OCI-LY1 (cell line): ENCODE measurements around the gene RIOK3.

ENCODE experiments used
- EZH2 ChIP-seq: fragments of 200-600 bp; sonication (generic), shearing (Covaris generic); IDR thresholded peaks from 2 replicates; pipeline ENCODE4 v1.8.0; 2017; ENCODE audit warnings: borderline replicate concordance, mixed run types, mild to moderate bottlenecking, antibody characterized with exemption, low read length, moderate library complexity, mixed read lengths
- TF ChIP-seq, protein P1 (sequence below): fragments of 200-600 bp; sonication (generic), shearing (Covaris generic); IDR thresholded peaks from 2 replicates; pipeline ENCODE4 v1.5.1; 2017; ENCODE audit warnings: mild to moderate bottlenecking, antibody characterized with exemption, low read length, moderate library complexity, mixed read lengths

DNA sequence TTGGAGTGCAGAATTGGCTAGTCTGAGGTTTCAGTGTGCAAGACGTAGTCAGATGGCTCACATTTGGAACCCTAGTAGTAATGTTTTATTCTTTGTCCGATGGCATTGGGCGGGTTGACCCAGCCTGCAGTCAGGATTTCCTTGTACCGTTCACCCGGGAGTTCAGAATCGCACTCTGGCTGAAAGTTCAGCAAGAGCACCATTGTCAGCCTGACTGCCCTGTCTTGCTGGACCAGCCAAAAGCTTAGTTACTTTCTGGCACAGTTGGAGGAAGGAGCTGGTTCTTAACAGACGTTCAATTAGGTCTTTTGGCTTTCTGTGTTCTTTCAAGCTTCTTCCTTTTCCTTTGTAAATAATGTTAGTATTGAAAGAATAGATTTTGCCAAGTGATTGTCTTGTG, 68.8 kb downstream of the RIOK3 start:
- TF ChIP-seq, protein P1, sequence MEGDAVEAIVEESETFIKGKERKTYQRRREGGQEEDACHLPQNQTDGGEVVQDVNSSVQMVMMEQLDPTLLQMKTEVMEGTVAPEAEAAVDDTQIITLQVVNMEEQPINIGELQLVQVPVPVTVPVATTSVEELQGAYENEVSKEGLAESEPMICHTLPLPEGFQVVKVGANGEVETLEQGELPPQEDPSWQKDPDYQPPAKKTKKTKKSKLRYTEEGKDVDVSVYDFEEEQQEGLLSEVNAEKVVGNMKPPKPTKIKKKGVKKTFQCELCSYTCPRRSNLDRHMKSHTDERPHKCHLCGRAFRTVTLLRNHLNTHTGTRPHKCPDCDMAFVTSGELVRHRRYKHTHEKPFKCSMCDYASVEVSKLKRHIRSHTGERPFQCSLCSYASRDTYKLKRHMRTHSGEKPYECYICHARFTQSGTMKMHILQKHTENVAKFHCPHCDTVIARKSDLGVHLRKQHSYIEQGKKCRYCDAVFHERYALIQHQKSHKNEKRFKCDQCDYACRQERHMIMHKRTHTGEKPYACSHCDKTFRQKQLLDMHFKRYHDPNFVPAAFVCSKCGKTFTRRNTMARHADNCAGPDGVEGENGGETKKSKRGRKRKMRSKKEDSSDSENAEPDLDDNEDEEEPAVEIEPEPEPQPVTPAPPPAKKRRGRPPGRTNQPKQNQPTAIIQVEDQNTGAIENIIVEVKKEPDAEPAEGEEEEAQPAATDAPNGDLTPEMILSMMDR, result no peak
- TF ChIP-seq EZH2, result no peak
